Measurements from ENCODE around the gene RPS5. TPM values are rescaled to one million over a fixed set of nuclear protein-coding genes. Genes with fewer than 3 reads are reported as not detected.

The RPS5 gene
- total RNA-seq, 1 experiment from 2014 or later = 1,487 TPM

DNA sequence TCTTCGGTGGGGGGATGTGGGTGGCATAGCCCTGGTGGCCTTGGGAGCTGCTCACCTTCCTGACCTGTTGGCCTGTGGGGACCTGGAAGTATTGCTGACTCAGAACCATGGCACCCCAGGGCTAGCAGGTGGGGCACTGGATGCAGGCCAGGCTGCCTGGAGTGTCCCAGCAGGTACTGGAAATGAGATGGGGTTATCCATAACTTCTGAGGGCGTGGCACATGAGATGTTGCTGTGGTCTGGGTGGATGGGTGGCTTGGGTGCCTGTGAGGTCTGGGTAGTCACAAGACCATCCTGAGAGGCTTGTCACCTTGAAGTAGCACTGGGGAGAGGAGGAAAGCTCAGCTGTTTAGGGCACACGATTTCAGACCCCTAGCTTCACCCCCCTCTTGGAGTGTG, 7.8 kb downstream of the RPS5 start:
- in situ Hi-C loops (cut with HindIII; ENCODE audit: low pct_unique_long_range_greater_than_20kb, low sequenced_read_pairs) = no loop called here
- Histone ChIP-seq H3K9me3 (ENCODE audit: control insufficient read depth, insufficient read depth, low read depth, low read length) (no peaks in the 10 kb centered on the region), H3K27ac (ENCODE audit: low read length) (no peak overlapping the region), H3K36me3 (ENCODE audit: control insufficient read depth, insufficient read depth, low read length) (peaks cover 16% of the 10 kb centered on the region), H3K4me3 (ENCODE audit: low read depth in 2 of 2, low read length in 2 of 2) (no peak overlapping the region), H3K27me3 (ENCODE audit: control insufficient read depth, insufficient read depth, low read length) (no peaks in the 10 kb centered on the region), H3K4me1 (ENCODE audit: control insufficient read depth, insufficient read depth, low read length) (peaks cover 17% of the 10 kb centered on the region)
- POLR2A ChIA-PET = interaction anchor here (0.6 kb wide), 1 partner anchor 733 kb away, joined by 3 read pairs; no protein-coding TSS in a partner anchor
- CTCF ChIA-PET = no interaction called here
- DNase-seq (ENCODE audit: low read depth, low spot score) = no peak
- peak; percentile 10; the same call in 1 of the 2 replicates for ATAC-seq
- intact Hi-C loops (cut with micrococcal nuclease; ENCODE audit: unreplicated experiment) = no loop called here
- peak; percentile 14; the same call in 1 of the 2 replicates for TF ChIP-seq SIN3A (IDR thresholded peaks at IDR 0.05; ENCODE audit: borderline replicate concordance, insufficient read depth, low read depth, low read length)
- TF ChIP-seq, protein P1, sequence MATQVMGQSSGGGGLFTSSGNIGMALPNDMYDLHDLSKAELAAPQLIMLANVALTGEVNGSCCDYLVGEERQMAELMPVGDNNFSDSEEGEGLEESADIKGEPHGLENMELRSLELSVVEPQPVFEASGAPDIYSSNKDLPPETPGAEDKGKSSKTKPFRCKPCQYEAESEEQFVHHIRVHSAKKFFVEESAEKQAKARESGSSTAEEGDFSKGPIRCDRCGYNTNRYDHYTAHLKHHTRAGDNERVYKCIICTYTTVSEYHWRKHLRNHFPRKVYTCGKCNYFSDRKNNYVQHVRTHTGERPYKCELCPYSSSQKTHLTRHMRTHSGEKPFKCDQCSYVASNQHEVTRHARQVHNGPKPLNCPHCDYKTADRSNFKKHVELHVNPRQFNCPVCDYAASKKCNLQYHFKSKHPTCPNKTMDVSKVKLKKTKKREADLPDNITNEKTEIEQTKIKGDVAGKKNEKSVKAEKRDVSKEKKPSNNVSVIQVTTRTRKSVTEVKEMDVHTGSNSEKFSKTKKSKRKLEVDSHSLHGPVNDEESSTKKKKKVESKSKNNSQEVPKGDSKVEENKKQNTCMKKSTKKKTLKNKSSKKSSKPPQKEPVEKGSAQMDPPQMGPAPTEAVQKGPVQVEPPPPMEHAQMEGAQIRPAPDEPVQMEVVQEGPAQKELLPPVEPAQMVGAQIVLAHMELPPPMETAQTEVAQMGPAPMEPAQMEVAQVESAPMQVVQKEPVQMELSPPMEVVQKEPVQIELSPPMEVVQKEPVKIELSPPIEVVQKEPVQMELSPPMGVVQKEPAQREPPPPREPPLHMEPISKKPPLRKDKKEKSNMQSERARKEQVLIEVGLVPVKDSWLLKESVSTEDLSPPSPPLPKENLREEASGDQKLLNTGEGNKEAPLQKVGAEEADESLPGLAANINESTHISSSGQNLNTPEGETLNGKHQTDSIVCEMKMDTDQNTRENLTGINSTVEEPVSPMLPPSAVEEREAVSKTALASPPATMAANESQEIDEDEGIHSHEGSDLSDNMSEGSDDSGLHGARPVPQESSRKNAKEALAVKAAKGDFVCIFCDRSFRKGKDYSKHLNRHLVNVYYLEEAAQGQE (IDR thresholded peaks at IDR 0.05; ENCODE audit: insufficient read depth in 1 of 2, low read depth in 2 of 2, low read length in 1 of 2) = no peak
- no TSS peak for BruUV-seq (replicated peaks)

DNA sequence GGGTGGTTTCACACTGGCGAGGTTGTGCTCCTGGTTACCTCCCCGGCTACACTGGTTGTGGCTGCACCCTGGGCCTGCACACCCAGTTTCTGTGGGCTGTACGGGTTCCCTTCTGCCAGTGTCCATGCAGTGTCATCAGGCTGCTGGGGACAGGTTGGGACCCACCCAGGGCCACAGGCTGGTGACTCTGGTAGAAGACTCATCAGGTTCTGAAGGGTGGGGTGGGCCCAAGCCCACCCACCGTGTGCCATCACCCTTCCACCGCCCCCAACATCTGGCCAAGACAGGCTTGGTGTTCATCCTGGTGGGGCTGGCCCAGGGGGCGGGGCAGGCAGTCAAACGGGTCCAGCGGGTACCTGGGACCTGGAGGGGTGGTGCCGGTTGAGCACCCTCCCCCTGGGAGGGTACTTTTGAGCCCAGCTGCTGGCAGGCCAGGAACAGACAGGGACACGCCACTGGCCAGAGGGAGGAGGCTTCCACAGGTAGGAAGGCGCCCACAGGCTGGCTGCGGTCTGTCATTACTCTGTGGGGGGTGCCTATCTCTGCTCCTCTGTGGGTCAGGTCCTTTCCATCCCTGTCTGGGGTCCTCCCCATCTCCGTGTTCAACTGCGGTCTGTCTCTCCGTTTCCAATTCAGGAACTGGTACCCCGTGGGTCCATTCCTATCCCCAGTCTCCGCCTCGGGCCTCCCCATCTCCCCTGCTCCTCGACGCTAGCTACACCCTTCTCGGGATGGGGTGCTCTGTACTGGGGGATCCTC, 8.3 kb downstream of the RPS5 start, which contains the start of gene RNF225:
TSS of gene RNF225 (plus strand) at position 437 of the 759 bp plus-strand sequence. CDS start 434 bp downstream, outside the sequence.
- TF ChIP-seq, protein P2, sequence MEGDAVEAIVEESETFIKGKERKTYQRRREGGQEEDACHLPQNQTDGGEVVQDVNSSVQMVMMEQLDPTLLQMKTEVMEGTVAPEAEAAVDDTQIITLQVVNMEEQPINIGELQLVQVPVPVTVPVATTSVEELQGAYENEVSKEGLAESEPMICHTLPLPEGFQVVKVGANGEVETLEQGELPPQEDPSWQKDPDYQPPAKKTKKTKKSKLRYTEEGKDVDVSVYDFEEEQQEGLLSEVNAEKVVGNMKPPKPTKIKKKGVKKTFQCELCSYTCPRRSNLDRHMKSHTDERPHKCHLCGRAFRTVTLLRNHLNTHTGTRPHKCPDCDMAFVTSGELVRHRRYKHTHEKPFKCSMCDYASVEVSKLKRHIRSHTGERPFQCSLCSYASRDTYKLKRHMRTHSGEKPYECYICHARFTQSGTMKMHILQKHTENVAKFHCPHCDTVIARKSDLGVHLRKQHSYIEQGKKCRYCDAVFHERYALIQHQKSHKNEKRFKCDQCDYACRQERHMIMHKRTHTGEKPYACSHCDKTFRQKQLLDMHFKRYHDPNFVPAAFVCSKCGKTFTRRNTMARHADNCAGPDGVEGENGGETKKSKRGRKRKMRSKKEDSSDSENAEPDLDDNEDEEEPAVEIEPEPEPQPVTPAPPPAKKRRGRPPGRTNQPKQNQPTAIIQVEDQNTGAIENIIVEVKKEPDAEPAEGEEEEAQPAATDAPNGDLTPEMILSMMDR (IDR thresholded peaks at IDR 0.05) = no peak
- TF ChIP-seq POLR2AphosphoS5 (IDR thresholded peaks at IDR 0.05; ENCODE audit: low read depth, low read length) = peak; percentile 95
- ChIA-PET CTCF (no interaction called here), POLR2A (no interaction called here)
- ATAC-seq (peak; percentile 70), DNase-seq (ENCODE audit: low read depth, low spot score) (no peak)
- intact Hi-C loops (cut with micrococcal nuclease; ENCODE audit: unreplicated experiment) = no loop called here
- BruUV-seq (replicated peaks) = no TSS peak
- Histone ChIP-seq H3K27ac (ENCODE audit: low read length) (no peak within 1 kb of the TSS), H3K27me3 (ENCODE audit: control insufficient read depth, insufficient read depth, low read length) (no peaks in the 10 kb centered on the region), H3K4me3 (ENCODE audit: low read depth in 2 of 2, low read length in 2 of 2) (no peak within 1 kb of the TSS), H3K9me3 (ENCODE audit: control insufficient read depth, insufficient read depth, low read depth, low read length) (no peaks in the 10 kb centered on the region), H3K36me3 (ENCODE audit: control insufficient read depth, insufficient read depth, low read length) (peaks cover 16% of the 10 kb centered on the region), H3K4me1 (ENCODE audit: control insufficient read depth, insufficient read depth, low read length) (peaks cover 20% of the 10 kb centered on the region)
- in situ Hi-C loops (cut with HindIII; ENCODE audit: low pct_unique_long_range_greater_than_20kb, low sequenced_read_pairs) = no loop called here

DNA sequence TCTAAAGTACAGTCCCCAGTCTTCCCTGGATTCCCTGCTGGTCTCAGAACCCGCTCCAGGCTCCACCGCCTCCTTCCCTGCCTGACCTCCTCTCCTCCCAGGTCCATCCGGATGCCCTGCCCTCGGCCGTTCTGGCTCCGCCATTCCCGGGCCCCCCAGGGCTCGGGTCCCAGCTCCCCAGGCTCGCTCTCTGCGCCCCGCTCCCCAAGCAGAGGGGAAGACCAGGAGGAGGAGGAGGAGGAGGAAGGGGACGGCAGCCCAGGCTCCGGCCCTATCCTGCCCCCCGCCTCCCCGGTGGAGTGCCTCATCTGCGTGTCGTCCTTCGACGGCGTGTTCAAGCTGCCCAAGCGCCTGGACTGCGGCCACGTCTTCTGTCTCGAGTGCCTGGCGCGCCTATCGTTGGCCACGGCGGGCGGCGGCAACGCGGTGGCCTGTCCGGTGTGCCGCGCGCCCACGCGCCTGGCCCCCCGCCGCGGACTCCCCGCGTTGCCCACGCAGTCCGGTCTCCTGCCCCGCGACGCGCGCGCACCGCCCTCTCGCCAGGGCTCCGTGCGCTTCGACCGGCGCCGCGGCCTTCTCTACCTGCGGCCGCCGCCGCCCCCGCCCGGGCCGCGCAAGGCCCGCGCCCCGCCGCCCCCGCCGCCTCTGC, 9.0 kb downstream of the RPS5 start:
- ChIA-PET CTCF (no interaction called here), POLR2A (no interaction called here)
- intact Hi-C loops (cut with micrococcal nuclease; ENCODE audit: unreplicated experiment) = no loop called here
- ATAC-seq (peak; percentile 46), DNase-seq (ENCODE audit: low read depth, low spot score) (no peak)
- in situ Hi-C loops (cut with HindIII; ENCODE audit: low pct_unique_long_range_greater_than_20kb, low sequenced_read_pairs) = no loop called here
- BruUV-seq (replicated peaks) = no TSS peak
- Histone ChIP-seq H3K9me3 (ENCODE audit: control insufficient read depth, insufficient read depth, low read depth, low read length) (no peaks in the 10 kb centered on the region), H3K4me1 (ENCODE audit: control insufficient read depth, insufficient read depth, low read length) (peaks cover 19% of the 10 kb centered on the region), H3K4me3 (ENCODE audit: low read depth in 2 of 2, low read length in 2 of 2) (no peak overlapping the region), H3K27me3 (ENCODE audit: control insufficient read depth, insufficient read depth, low read length) (no peaks in the 10 kb centered on the region), H3K36me3 (ENCODE audit: control insufficient read depth, insufficient read depth, low read length) (peaks cover 12% of the 10 kb centered on the region; the same call in 1 of the 2 replicates), H3K27ac (ENCODE audit: low read length) (no peak overlapping the region)
- no peak for TF ChIP-seq TCF7L2 (IDR thresholded peaks at IDR 0.05; ENCODE audit: low read depth, low read length)
- TF ChIP-seq SIN3A (IDR thresholded peaks at IDR 0.05; ENCODE audit: borderline replicate concordance, insufficient read depth, low read depth, low read length) = no peak
- TF ChIP-seq, protein P1 (IDR thresholded peaks at IDR 0.05; ENCODE audit: insufficient read depth in 1 of 2, low read depth in 2 of 2, low read length in 1 of 2) = no peak
- TF ChIP-seq, protein P2 (IDR thresholded peaks at IDR 0.05) = no peak
